HG02970 (cell line): ENCODE data around the gene APBA1.

Experiments used
- ATAC-seq: cut with Tn5 transposase; IDR thresholded peaks from one replicate; pipeline ENCODE4 v1.9.1; 2021; ENCODE audit warnings: mild to moderate bottlenecking, moderate library complexity, moderate number of reproducible peaks; ENCODE audit not compliant: unreplicated experiment, low FRiP score

Gene APBA1

DNA sequence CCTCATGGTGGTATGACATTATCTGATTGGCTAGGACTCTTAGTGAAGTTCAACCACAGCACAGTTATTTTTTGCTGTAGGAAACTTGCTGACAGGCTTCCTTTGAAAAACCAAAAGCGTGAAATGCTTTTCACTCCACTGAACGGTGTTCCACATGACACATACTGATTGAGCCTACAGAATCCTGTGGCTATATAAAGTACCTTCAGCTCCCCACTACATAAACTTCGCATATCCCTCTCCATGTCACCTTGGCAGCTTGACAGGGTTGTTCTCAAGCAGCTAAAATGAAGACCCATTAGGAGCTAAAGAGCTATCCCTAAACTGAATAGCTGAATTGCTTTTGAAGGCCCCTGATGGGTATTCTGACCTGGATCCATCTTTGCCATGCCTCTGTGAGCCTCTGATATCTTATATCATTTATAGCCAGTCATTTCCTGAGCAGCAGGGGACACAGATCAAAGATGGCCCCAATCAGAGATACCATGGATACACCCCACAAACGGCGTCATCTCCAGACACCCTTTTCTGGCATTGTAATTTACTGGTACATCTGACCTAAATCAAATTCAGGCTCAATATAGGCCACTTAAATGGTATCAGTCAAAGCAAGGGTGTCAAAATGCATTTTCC lies 91.5 kb downstream of the APBA1 start:
- ATAC-seq: no peak

DNA sequence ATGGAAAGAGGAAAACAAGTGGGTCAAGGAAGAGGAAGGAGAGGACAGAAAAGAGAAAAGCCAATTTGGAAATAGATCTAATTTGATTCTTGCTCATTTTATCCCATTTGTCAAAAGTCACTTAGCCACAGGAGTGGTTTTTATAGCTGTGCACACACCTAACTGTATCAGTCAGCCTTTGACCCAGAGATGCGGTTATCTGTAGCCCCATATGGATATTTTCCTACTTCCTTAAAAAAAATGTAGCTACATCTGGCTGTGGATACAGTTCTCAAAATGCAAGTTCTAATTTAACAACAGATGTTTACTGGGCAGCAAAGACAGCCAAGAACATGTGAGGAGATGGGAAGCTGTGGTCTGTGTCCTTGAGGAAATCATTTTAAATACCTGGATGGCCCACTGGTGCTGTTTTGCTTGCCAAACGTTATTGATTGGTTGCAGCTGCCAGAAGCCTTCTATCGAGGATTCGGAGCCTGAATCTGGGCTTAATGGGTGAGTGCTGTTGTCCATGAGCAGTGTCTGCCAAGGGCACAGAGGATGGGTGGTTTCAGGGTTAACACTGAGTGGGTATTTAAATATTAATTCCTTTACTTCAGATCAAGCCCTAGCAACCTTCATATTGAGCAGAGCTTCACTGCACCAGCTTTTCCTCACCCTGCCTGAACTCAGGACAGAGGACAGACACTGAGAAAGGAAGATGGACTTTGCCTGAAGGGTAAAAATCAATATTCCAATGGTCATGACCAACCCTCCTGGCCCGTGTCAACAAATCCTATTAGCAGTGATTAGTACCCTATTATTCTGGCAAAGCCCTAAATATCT lies 92.2 kb downstream of the APBA1 start:
- ATAC-seq: no peak

DNA sequence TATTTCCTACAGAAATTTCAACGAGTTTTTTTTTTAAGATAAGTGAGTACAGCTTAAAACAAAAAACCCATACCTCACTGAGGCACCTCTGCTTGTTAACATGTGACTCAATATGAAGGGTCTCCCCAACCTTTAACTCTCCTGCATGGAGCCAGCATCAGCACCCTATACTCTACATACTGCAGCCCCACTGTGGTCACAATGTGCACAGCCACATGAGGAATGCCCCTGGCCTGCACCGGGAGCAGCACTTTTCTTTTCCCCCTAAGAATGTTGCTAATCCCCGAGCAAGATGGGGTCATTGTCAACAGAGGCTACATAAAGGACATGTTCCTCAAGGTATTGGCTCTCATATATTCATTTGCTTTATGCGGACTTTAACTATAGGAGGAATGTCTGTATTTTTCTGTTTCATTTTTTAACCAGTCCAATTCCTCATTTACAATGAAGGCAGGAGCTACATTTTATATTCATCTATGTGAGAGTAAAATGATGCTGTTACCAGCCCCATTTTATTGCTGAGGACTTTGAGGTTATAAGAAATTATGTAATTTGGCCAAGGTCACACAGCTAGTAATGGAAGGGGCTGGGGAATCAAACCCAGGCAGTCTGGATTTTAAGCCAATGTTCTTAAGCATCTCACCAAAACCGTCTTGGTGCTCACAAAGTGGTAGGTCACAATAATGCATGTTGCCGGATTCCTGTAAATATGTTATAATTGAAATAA lies 93.0 kb downstream of the APBA1 start:
- ATAC-seq: no peak

DNA sequence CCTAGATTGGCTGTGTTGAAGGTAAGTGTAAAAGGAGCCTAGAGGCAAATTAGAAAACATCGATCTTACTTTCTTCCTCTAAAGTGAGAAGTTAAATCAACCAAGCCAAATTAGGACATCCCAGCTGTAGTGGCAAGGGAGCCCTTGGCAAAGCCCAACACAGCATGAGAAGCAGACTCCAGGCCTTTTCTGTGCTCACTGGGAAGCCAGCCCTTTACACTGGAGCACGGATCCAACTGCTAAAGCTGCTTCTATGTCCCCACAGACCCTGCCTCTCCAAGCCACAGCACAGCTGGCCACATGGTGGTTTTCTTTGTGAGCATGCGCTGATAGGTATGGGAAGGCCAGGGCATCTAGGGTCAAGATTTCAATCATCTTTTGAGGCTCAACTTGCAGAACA lies 94.1 kb downstream of the APBA1 start:
- no peak for ATAC-seq

DNA sequence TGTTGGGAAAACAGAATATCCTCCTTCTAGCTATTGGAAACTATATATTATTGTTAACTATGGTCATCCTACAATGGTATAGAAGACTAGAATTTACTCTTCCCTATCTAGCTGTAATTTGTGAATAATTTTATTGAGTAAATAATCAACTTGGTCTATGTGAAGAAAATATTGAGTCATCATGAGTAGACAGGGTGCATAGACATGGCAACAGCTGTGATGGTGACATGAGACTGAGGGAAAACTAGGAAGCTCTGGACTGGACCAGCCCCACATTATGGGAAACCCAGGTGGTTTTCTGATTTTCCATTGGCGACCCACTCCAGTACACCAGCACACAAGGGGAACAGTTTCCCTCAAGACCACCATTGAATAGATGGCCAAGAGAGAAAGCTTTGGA lies 95.0 kb downstream of the APBA1 start:
- ATAC-seq: no peak

DNA sequence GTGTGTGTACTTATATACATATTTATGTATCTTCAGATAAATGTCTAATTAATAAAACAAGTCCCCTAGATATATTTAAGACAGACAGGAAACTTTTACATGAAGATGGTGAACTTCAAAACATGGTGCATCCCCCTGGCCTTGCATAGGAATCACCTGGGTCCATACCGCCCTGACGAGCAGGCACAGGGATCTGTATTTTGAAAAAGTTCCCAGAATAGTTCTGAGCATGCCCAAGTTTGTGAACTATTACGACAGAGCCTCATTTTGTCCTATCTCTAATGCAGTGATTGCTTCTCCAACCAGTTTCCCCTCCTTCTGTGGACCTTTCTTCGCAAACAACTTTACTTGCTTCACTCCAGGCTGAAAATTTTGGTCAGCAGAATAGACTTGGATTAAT lies 98.1 kb downstream of the APBA1 start:
- no peak for ATAC-seq

DNA sequence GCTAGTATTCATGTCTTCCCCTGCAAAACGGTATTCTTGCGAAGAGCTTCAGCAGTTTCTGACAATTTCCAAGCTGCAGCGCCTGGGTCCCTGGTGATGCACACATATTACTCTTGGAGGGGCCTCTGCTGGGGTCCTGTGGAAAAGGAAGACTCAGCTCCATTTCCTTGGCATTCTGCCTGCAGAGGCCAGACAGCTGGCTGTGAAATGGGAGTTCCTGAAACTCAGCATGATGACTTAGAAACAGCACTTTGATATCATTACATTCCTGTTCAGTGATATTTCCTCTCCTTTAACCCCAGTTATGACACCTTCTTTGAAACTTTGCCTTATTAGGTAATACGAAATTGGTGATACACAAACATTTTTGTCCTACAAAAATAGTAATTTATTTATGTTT lies 98.5 kb downstream of the APBA1 start:
- no peak for ATAC-seq

DNA sequence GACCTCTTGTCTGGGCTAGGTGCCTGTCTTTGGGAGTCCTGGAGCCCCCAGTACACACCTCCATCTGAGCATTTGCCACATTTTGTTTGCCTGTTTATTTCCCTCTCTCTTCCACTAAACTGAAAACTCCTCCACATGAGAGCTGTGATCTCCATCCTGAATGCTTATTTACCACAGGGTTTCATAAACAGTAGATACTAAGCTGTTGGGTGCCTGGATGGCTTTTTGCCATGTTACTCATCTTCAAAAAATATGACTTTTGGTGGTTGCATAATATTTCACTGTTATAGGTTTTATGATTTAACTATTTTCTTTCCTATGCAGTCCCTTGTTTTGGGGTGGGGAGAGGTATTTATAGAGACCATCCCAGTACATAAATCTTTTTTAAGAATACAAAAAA lies 99.6 kb downstream of the APBA1 start:
- no peak for ATAC-seq

DNA sequence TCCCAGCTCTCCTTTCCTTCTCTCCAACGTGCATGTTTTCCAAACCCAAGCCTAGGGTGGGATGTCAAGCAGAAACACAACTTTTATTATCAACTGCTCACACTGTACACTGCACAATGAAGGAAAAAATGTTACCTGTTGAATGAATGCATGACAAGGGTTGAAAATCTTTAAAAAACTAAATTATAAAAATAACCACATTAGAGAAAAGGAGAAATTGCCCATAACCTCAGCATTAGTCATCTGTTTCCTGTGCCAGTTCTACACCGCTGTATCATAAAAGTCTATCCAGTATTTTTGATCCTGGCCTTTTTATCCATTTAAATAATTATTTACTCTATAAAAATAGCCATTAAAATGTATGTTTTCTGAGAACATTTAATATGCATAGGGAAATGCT lies 101.1 kb downstream of the APBA1 start:
- no peak for ATAC-seq

DNA sequence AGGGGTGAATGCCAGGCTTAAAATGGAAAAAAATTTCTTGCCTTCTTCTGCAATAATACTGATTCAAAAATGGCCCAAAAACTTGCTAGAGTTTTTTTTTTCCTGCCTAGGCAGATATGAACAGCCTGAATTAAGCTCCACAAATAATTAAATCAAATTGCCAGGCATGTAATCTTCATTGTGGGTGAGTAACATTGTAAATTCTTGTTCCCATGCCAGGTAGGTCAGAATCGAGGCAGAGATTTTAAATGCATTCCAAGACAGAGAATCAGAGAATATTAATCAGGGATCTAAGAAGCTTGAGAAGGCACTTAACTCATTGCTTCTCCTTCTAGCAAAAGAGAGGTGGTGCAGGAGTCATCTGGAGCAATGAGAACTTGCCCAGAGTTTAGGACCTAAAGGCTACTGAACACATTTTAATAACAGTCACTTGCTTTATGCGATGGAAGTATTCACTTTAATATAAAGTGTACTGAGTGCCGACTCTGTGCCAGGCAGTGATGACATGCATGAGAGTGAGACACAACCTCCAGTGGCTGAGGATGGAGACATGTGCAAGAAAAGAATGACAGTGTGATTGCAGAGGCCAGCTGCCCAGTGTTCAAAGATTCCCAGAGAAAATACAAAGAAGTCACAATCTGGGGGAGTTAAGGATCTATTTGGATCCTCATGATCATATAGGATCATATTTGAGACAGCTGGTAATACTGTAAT lies 102.3 kb downstream of the APBA1 start:
- no peak for ATAC-seq

DNA sequence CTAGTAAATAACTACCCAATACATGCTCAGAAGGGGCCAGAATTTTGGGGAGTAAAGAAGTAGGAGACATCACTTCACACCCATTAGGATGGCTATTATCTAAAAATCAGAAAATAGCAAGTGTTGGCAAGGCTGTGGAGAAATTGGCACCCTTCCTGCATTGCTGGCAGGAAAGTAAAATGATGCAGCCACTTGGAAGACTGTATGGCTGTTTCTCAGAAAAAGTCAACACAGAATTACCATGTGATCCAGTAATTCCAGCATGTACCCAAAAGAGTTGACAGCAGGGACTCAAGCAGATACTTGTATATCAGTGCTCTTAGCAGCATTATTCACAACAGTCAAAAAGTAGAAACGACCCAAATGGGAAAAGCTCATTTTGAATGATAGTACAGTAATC lies 107.6 kb downstream of the APBA1 start:
- no peak for ATAC-seq

DNA sequence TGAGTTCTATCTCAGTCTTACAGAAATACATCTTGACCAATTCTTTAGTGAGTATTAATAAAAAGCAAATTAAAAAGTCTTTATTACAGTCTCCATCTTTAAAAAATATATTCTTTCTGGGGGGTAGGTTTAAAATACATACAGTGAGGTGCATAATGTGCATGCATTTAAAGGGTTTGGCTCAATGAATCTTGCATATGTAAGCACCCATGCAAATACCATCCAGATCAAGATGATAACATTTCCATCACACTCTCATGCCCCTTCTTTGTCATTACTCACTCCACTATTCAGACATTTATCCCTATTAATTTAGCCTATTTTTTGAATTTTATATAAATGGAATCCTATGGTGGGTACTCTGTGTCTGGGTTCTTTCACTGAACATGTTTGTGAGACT lies 113.0 kb downstream of the APBA1 start:
- ATAC-seq: no peak

DNA sequence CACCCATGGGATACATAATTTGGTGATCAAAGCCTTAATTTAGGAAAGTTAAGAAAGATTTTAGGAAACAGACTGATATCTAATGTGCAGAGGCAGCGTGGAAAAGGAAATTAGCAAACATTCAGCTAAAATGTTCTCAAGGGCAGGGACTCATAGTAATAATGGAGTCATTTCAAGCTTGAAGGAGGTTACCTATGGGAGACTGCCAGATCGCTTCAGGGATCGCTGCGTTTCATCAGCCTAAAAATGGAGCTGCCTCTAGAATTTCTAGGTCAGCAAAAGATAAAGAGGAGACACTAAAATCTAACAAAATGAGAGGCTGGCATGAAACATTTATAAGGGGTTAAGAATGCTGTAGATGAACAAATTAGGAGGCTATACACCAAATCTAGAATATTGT lies 115.5 kb downstream of the APBA1 start:
- ATAC-seq: no peak

DNA sequence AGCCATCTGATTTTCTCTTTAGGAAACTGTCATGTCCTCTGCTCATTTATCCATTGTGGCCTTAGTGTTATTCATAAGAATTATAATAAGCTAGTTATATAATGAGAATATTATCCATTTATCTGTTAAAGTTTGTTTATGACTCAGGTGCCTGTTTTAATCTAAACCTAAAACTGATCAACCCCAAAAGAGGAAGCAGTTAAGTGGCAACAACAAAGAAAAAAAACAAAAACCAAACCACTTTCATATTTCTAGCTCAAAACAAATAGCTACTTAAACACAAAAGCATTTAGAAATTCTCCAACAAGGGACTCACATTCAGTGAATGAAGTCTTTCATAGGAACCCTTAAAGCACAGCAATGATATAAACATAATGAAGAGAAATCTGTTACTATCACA lies 116.4 kb downstream of the APBA1 start:
- ATAC-seq: no peak

DNA sequence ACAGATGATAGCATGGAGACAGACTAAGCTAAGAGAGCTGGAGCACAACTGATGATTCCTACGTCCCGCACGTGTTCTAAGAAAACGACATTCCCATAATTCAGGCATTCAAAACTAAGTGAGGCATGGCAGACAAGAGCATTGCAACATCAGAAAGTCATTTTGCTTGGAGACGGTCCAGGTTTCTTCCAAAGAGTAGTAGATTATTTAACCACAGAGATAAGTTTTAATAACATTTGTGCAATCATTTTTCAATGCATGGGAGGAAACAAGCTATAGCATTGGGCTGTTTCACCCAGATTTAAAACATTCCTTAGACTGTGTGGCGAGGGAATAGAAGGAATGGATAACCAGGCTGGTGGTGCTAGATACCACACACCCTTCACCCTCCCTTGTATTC lies 117.2 kb downstream of the APBA1 start:
- ATAC-seq: no peak

DNA sequence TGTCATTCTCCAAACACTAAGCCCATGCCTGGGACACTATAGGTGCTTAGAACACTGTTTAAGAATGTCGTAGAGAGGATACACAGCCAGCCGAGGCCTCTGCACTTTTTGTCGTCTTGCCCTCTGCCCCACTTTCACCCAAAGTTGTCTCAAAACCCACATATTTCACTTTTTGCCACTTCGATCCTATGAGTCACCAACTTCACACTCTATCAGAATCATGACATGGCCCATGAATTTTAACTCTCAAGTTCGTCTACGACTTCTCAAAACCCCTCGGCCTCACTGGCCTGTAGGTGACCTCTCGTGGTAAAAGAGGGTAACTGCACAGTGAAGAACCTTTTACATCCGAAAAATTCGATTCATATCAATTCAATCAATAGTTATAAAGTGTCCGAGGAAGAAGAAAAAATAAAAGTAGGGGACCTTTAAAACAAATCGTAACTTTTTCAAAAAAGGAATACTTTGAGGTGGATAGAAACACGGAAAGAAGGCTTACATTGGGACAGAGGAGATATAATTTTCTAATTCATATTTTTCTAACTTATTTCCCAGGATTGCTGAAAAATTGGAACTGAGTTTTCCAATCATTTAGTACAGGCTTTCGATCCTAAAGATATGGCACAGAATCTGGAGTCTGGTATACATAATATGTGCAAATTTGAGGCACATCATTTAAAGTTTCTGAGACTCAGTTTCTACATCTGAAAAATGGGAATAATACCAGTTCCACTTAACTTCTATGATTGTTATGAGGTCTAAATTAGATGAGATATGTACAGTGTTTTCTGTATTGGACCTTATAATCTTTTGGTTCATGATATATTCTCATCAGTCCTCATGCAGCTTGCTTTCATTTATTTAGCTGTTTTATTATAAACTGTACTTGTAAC lies 122.6 kb downstream of the APBA1 start:
- ATAC-seq: no peak

DNA sequence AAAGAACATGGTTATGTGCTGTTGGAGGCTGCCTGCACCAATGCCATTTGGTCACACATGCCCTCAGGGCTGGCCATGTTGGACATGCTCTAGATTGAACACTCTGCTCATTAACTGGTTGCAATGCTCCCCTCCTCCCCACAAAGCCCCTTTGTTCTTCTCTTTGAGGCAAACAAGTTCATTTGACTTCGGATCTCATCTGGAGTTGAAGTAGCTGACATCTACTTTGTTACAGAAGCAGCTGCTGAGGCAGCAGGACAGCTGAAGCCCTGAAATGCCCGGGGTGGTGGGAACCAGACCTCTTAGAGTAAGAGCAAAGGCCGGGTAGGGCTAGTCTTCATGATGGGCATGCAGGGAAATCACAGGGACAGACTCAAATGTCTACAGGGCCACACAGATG lies 123.5 kb downstream of the APBA1 start:
- ATAC-seq: no peak

DNA sequence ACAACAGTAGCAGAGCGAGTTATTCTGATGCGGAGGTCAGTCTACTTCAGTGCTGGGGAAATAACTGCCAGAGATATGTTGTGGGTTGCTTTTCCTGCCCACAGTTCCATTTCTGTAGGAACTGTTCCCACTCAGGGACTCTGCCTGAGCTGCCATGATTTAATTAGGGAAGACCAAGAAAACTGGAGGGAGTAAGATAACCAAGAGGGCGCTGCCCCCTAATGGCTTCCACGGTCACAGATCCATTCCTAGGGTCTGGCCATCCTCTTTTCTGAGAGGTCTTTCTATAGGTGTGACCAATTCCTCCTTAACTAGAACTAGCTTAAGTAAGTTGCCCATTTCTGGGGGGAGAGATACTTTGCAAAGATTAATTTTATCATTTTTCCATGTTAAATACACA lies 125.9 kb downstream of the APBA1 start:
- no peak for ATAC-seq

DNA sequence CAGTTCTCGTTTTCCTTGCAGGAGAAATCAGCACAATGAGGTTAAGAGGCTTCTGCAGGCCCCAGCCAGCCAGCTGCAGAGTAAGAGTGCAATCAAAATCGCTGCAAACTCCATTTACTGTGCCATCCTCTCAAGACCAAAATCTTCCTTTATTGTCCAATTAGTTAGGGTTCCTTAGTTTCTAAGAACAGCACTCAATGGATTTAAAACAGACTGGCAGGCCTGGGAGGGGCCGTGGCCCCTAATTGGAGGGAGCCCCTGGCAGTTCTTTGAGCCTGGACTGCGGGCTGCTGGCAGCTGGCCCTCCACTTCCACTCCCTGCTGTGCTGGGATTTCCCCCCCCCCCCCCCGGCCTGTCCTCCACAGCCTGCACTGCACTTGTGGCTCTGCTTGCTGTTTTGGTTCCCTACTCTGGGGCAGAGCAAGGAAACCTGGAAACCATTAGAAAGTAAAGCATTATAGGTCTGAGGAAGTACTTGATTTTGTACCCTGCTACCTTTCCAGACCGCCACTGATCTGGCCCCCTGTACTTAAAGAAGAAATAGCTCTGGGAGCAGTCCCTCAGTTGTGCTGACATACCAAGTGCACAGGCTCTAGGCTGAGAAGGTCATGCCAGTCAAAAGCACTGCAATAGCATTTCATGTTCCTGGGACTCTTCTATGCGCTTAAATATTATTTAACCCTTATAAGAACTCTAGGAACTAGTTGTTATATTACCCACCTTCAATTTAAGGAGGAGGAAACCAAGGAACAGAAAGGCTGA lies 129.0 kb downstream of the APBA1 start:
- ATAC-seq: no peak
